Lung microvascular endothelial cell (primary cell): ENCODE measurements around the gene SZRD1. TPM values are rescaled to one million over a fixed set of nuclear protein-coding genes. Genes with fewer than 3 reads are reported as not detected.
A peak's percentile ranks its signal among the peaks of the same experiment; 100 is the strongest.

Experiments used
- DNase-seq, 2 donors: peaks; one replicate each; pipeline versions ENCODE4 v3.0.0 to v3.0.0-alpha.2; 2010; ENCODE audit warnings: low read depth in 2 of 2
- total RNA-seq: library from RNA; depleted of rRNA; stranded (reverse); fragments of >200 nt; gene quantifications from 2 replicates; pipeline ENCODE4 v1.2.1, GENCODE V29; 2014

The SZRD1 gene
- total RNA-seq, 1 donor from 2014 or later = 28.4 TPM

GRCh38 chr1:16367258-16367967 lies 371 bp downstream of the SZRD1 start:
- peak; percentile 77 to 90 for DNase-seq

- peak in 1 of 2 donors; percentile 61 for DNase-seq
These were observed 1.2 kb downstream of the SZRD1 start for GRCh38 chr1:16367968-16368890.

DNA sequence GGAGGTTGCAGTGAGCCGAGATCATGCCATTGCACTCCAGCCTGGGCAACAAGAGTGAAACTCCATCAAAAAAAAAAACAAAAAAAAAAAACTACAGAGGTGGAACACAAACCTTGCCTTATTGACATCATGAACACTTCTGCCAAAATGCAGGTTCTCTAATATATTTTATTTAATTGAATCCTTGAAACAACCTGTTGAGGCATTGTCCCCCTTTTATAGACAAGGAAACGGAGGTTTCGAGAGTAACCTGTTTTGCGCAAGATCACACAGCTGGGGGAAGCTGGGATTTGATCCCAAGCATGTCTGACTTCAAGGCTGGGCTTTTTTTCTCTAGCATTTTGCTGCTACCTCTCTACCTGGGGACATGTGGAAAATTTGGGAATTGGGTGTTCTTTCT lies 2.8 kb downstream of the SZRD1 start:
- no peak for DNase-seq

- peak; percentile 79 to 90 for DNase-seq
These were observed 4.7 kb downstream of the SZRD1 start for GRCh38 chr1:16371725-16372124.

DNA sequence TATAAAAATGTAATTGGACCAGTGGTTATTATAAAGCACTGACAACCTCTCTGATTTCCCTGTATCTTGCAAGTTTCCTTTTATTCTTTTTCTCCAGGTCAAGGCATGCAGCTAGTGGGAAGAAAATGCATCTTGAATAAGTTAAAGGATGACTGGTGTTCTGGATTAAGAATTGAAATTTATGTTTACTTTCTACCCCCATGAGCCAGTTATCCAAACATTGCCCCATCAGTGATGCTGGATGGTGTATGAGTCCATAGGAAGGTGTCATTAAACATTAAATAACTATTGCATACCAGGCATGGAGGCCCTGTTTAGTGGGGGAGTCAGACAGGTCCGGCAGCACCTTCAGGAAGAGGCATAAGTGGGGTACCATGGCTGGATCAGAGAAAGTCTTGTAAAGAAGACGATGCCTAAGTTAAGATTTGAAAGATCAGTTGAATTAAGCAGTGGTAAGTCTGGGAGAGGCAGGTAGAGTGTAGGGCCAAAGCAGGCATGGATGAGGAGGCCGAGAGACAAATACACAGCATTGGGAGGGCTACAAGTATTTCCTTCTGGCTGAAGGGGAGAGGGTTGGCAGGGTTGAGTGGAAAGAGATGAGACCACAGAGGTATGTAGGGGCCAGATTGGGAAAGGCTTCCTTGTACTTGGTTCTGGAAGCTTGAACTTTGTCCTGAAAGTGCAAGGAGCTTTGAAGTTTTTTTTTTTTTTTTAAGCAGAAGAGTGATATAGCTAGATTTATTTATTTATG lies 5.7 kb downstream of the SZRD1 start:
- DNase-seq = no peak

GRCh38 chr1:16374266-16374665 lies 7.2 kb downstream of the SZRD1 start:
- DNase-seq = no peak

DNA sequence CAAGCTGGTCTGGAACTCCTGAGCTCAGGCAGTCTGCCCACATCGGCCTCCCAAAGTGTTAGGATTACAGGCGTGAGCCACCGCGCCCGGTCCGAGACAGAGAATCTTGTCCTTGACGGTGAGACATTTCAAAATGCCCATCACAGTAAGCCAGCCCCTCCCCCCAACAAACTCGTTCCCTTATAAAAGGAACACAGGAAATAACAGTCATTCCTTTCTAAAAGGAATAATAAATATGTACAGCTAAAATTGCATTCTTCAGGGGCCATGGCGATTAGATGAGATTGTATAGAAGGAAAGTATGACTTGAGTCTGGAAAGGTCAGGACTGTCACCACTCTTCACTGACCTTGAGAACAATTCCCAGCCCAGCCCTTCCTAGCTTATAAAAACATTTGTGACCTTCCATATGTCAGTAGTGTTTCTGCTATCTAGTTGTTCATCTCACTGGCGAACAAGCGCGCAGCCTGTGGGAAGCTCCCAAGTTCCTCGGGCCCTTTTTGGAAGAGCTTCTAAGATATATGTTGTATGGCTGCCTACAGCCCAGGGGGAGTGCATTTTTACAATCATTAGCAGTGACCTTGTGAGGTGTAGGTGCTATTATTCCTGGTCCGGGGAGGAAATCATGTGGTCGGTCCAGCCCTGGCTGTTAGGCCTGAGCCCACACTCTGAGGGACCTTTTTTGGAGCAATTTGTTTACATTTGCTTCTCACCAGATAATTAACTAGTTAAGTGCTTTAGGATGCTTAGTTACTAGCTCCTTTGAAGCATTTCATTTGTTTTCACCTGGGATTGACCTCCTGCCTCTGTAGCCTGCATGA lies 8.7 kb downstream of the SZRD1 start:
- peak; percentile 62 to 88 for DNase-seq

DNA sequence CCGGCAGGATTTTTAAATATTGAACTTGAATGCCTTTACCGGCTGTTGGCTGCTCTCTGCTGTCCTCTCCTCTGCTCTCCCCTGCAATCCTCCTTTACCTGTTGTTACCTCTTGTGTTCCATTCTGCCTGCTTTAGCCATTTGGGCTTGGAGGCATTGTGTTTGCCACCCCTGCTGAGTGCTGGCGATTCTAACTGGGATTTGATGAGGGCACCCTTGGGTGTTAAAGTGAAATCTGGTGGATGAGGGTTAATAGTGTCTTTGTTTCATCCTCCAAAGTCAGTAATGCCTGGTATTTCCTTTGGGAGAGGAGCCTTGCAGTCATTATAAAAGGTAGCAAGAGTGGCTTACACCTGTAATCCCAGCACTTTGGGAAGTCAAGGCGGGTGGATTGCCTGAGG lies 9.9 kb downstream of the SZRD1 start:
- DNase-seq = no peak

DNA sequence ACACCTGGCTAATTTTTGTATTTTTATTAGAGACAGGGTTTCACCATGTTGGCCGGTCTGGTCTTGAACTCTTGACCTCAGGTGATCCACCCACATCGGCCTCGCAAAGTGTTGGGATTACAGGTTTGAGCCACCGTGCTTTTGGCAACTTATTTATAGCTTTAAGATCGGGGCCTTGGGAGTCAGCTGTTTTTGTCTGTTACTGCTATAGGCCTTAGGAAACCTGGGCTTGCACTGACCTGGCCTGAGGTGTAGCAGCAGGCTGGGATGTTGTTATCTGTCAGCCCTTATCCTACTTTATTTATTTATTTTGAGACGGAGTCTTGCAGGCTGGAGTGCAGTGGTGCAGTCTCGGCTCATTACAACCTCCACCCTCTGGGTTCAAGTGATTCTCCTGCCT lies 11.4 kb downstream of the SZRD1 start:
- no peak for DNase-seq

DNA sequence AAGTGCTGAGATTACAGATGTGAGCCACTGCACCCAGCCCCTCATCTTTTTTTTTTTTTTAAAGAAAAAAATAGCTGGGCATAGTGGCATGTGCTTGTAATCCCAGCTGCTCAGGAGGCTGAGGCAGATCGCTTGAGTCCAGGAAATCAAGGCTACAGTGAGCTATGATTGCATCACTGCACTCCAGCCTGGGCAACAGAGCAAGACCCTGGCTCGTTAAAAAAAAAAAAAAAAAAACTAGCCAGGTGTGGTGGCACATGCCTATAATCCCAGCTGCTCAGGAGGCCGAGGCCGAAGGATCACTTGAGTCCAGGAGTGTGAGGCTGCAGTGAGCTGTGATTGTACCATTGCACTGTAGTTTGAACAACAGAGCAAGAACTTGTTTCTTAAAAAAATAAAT lies 13.8 kb downstream of the SZRD1 start:
- DNase-seq = no peak

GRCh38 chr1:16383888-16384287 lies 16.8 kb downstream of the SZRD1 start:
- DNase-seq = no peak

DNA sequence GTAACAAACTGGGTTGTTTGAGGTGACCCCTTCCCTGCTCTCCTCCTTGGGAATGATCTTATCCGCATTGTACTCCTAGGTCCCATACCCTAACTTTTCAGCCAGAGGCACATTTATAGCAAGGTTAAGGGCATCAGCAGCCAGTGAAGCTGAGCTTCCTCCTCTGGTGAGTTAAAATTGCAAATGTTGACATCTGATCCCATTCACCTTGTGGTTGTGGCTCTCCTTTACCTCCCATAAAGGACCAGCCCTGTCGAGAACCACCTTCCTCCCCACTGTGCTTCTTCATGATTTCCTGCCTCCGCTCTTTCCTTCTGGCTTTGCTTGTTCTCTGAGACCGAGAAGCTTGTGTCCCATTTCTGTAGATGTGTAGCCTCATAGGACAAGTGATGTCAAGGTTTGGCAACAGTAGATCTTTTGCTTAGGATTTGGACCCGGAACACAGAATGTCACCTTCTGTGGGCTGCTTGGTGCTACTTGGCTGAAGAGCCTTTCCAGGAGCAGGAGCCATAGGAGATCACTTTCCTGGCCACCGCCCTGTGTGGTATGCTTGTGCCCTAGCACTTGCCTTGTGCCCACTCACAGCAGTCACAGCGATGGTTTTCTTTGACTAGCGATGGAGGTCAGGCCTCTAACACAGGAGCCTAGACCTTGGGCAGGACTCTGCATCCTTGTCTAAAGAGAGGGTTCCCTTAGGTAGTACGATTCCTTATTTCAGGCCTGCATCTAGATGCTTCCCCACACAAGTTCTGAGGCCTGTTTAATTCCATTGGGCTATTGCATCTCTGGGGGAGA lies 18.8 kb downstream of the SZRD1 start:
- no peak for DNase-seq

GRCh38 chr1:16386454-16387113 lies 19.5 kb downstream of the SZRD1 start:
- peak in 1 of 2 donors; percentile 86 for DNase-seq

- DNase-seq = peak; percentile 52 to 82
These were observed 20.5 kb downstream of the SZRD1 start for GRCh38 chr1:16387201-16388188.

DNA sequence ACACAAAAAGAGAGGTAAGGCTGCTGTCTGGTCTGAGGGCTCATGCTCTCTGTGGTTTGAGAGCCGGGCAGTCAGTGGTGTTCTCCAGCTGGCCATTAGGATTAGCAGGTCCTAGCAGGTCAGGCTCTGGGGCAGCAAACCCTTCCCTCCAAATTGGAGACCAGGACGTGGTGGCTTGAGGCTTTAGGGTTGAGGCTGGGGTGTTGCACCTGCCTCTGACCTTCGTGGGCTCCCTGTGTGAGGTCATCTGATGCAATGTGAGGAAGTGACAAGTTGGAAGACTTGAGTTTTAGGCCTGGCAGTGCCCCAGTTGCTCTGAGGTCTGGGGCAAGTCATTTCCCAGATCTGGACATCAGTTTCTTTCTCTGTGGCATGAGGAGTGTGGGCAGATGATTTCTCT lies 24.4 kb downstream of the SZRD1 start:
- DNase-seq = no peak

- DNase-seq = no peak
These were observed 25.9 kb downstream of the SZRD1 start for GRCh38 chr1:16392740-16393569.
